NCI-H1105 (cell line): ENCODE measurements around the gene ADAR.
A peak's percentile ranks its signal among the peaks of the same experiment; 100 is the strongest.

Experiments used
- DNase-seq: peaks from one replicate; lab custom pipeline; 2025; lab: John Stamatoyannopoulos, UW

Gene ADAR

DNA sequence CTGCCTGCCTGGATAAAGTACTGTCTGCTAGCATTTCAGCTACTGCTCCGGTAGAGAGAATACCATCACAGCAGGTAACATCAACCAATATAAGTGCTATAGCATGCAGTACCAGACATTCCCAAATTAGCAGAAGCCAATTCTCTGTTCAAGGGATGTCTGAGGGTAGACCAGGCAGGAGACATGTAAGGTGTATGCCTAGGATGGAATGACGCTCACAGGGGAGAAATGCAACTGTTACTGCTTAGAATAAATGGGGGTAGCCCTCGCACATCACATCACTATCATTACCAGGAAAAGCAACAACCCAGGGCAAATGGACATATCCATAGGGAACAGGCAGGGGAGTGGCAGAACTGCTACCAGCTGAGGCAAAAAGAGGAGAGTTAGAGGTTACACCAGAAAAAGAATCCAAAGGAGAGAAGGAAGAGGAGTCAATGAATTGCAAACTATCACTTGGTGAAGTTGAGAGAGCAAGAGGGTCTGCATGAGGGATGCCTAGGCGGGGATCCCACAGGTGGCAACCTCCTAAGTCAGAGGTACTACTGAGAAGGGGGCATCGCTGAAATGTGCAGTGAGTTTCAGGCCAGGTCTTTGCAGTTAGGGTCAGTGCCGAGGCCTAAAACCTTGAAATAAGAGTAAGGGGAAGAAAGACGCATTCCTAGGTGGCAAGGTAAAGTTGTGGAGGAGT is 50.6 kb downstream of the ADAR start:
- DNase-seq: no peak

DNA sequence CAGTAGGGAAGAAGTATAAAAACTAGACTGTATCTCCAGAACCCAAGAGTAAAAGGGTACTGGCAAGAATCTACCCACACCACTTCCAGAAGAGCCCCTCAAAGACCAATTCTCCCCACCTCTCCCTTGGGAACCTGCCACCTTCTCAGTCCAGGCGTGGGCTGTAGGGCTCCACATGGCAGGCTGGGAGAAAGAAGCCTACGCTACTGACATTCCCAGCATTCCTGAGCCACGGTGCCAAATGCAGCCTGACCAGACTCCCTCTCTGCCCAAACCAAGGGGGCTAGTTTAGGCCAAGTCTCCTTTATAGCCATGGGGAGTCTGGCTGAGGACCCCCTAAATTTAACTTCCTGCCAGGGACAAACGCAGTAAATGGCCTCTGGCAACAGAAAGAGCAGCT is 51.6 kb downstream of the ADAR start:
- DNase-seq: no peak

DNA sequence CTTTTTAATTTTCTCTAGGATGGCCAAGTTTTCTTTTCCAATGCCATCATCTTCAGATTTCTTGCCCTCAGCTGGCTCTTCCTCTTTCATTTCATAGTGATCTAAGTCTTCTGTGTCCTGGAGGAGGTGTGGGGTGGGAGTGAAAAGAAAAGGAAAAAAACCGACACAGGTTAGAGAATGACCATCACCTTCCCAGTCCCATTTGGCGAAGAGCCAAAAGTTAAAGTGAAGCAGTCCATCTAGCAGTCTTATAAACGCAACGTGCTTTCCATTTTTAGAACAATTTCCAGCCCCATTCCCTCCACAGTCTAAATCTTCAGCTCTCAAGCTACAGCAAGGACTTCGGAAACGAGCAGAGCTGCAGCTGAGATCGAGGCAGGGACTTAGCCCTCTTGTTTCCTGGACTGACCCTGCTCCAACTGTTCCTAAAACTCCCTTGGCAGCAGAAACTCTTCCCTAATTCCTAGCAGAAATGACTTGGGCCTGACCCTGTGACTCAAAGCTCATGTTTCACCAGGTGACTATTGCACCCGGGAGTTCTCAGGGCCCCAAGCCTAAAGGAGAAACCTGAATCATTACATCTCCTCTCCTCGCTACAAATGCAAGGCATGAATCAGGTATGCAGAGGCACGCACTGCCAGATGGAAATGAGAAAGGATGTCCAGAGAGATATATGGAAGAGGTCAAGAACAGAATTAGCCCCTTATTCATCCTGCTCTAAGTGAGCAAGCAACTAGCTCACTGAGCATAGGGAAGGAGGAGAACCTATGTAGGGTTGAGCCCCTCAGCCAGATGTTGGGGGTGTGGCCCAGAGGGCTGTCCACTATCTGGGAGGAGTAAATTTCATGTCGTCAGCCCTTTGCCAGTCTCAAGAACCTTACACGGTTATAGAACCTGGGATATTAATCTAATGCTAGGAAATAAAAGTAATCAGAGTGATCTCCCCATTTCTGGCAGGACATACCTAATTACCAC is 54.6 kb downstream of the ADAR start:
- DNase-seq: no peak

DNA sequence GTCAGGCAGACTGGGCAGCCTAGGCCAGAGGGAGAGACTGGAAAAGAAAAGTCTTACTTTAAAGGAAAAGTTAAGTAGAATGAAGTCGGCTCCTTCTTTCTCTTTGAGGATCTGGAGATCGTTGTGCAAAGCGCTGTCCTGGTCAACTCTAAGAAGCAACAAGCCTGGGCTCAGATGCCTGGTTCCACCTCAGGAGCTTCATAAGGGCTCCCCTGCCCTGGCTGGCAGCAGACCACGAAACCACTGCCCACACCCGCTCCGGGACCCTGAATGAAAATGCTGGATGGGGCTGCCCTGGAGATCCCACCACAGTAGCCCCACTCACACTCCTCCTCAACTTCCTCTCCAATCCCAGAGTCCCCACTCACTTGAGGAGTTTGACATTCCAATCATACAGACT is 56.0 kb downstream of the ADAR start:
- no peak for DNase-seq

DNA sequence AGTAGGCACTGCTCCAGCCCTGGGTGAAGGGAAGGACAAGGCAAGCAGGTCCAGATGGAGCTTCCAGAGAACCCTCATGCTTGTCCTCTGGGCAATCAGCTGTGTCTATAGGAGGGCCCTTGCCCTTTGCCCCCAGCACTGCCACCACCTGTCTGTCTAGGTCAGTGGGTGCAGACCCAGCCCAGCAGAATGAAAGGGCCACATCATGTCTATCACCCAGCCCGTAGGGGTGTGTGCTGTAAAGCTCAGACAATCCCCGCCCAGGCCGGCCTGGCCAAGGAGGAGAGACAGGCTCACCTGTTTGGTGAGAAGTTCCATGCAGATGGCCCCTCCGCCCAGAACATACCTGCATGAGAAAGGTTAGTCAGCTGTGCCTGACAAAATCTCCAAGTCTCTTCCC is 56.5 kb downstream of the ADAR start:
- no peak for DNase-seq

DNA sequence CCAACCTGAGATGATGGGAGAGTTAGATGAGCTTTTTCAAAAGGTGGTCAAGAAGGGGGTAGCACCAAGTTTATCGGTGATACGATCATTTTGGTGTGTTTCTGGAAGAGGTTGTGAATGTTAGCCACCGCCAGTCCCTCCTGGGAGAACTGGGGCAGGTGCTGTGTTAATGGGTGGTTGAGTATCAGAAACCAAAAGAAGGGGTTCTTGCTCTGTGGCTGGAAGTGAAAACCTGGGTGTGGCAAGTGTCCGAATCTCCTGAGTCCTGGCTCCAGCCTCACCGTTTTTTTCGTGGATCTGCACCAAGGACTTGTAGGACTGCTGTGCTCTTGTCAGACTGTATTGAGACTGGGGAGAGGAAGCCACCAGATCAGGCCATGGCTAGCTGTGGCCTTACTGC is 57.3 kb downstream of the ADAR start:
- DNase-seq: no peak

DNA sequence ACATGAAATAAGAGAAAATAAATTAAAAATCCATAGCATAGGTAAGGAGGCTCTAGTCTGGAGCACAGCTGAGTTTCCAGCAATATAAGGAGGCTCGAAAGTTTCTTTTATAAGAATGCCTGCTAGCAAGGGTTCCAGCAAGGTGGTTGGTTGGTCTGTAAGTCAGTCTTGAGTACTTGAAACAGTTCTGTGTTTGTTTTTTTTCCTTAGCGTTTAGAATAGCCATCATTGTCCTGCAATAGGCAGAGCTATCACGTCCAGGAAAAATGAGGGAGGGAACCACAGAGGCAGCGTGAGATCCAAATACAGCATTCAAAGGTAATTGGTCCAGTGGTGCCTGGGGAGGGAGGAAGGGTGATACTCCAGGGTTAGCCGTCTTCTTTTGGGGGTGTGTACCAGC is 57.9 kb downstream of the ADAR start:
- DNase-seq: no peak

DNA sequence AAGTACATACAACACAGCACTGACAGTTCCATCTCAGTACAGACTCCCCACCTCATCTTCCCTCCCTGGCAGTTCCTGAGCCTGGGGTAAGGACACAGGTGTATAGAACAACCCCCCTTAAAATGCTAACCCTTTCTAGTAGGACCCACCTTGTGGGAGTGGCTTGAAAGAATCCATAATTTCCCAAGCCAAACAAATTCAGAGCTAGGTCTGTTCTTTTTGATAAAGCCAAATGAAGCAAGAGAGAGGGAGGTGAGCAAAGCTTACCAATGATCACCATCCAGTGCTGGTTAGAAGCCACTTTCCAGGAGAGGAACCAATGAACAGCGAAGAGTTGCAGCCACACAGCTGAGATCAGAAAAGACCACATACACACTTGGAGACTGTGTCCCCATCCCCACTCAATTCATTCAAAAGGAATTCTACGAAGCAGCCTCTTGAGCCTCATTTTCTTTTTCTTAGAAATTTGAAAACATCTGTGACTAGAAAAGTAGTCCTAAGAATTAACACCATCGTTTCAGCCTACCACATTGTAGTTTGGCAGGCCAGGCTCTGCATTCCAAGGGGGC is 58.7 kb downstream of the ADAR start:
- DNase-seq: no peak

DNA sequence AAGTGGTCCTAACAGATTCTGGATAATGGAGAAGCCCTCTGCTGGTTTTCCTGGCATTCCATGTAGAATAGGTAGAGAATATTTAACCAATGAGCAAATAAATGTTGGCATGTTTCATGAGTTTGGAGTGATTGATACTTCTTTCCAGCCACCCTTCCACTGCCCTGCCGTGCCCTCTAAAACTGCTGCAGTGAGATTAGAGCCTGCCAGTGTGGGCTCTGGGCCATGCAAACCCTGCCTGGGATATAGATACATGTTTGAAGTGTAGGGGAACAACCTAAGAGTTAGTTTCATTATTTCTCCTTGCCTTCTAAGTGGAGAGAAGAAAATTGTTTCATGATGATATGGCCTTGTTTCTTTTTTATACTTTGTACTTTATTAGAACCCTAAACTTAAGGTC is 60.0 kb downstream of the ADAR start:
- no peak for DNase-seq

DNA sequence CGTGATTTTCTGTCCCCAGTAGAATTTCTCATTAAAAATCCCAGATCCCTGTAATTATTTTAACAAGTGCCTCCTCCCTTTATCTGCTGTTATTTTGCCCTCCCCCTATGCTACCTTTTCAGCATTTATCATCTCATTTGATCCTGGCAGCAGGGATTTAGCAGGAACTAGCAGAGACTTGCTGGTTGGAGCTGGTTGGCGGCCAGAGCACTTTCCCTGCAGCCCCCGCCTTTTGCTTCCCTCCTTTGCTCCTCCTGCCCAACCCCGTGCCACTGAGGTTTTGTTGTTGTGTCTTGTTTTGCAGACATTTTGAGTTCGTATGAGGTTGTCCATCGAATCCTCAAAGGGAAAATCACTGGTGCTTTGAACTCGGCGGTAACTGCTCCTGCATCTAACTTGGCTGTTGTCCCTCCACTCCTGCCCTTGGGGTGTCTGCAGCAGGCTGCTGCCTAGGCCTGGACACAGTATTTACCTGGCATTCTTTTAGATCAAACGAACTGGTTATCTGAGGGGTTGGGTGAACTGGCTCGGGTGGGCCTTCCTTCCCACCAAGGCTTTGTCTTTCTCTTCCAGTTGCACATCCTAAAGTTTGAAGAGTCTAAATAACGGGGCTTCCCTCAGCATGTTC is 60.8 kb downstream of the ADAR start:
- no peak for DNase-seq

DNA sequence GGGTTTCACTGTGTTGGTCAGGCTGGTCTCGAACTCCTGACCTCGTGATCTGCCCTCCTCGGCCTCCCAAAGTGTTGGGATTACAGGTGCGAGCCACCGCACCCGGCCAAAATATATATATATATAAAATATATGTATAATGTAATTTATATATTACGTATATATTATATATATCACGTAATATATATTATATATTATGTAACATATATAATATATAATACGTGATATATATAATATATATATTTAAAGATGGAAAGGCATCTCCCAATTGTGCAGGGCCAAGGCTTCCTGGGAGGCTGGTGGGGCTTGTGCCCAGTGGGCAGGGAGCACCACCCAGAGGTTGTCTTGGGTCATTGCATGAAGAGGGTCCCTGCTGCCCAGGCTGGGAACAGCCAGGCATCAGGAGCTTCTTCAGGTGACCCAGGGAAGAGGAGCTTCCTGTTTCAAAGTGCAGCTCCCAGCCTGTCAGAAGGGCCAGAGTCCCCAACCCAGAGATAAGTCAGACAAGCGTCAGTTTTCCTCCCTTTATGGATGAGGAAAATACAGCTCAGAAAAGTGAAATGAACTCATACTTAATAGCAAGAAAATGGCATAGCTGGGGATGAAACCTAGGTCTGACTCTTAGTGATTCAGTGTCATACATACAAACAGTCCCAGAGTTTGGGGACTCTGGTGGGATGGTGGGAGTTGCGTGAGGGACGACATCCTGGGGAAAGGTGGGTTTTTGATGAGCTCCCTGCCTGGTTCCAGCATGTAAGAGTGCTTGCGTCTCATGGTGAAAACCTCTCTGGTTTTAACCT is 61.5 kb downstream of the ADAR start:
- DNase-seq: peak; percentile 17

DNA sequence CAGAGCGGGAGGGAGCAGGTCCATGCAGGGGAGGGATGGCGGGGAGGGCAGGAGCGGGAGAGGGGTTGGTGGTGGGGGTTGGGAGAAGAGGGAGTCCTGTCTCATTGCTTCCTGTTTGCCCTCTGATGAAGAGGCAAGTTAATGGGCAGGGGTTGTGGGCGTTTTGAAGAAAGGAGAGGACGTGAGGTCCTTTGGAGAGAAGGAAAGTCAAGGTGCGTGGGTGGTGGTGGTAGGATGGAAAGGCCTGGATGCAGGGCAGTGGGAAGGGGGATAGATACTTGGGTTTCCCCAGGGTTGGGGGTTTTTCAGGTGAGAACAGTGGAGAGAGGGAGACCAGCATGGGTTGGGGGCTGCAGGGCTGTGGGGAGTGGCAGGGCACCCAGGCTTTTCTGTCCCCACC is 66.8 kb downstream of the ADAR start:
- no peak for DNase-seq

DNA sequence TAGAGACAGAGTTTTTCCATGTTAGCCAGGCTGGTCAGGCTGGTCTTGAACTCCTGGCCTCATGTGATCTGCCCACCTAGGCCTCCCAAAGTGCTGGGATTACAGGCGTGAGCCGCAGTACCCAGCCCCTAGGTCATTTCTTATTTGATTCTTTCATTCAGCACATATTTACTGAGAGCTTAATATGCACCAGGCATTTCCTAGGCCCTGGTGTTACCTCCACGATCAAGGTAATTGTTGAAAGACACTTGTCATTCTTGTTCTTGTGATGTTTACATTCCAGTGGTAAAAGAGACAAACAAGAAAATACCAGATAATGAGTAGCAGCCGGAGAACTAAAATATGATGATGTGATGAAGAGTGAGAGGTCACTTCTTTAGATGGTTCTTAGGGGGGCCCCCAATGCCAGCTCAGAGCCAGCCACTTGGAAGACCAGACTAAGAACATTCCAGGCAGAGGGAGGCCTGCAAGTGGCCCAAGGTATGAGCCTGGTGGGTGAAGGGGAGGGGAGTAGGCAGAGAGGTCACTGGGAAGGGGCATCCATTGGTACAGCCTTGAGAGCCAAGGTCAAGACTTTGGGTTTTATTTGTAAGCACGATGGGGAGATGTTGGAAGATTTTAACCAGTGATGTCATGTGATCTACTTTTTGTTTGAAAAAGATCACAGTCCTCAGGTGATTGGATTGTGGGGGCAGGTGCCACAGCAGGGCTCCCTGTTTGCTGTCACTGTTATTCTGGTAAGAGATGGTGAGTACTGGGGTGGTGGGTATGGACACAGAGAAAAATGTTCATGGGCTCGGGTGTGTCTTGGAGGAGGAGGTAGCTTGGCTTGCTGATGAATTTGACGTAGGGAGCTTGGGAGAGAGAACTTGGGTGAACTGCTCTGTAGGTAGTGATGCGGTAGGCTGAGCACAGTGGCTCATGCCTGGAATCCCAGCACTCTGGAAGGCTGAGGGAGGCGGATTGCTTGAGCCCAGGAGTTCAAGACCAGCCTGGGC is 68.2 kb downstream of the ADAR start:
- DNase-seq: no peak

DNA sequence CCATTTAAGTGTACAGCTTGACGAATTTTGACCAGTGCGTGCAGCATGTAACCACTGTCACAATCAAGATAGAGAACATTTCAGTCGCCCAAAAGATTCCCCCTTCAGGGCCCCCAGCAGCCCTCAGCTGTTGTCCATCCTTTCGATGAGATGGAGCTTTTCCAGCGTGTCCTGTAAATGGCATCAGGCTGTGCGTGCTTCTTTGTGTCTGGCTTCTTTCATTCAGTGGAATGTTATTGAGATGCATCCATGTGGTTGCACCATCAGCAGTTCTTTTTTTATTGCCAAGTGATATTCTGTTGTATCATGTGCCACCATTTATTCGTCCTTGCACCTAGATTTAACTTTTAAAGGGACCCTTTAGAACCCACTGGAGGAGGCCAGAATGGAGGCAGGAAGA is 71.4 kb downstream of the ADAR start:
- no peak for DNase-seq

DNA sequence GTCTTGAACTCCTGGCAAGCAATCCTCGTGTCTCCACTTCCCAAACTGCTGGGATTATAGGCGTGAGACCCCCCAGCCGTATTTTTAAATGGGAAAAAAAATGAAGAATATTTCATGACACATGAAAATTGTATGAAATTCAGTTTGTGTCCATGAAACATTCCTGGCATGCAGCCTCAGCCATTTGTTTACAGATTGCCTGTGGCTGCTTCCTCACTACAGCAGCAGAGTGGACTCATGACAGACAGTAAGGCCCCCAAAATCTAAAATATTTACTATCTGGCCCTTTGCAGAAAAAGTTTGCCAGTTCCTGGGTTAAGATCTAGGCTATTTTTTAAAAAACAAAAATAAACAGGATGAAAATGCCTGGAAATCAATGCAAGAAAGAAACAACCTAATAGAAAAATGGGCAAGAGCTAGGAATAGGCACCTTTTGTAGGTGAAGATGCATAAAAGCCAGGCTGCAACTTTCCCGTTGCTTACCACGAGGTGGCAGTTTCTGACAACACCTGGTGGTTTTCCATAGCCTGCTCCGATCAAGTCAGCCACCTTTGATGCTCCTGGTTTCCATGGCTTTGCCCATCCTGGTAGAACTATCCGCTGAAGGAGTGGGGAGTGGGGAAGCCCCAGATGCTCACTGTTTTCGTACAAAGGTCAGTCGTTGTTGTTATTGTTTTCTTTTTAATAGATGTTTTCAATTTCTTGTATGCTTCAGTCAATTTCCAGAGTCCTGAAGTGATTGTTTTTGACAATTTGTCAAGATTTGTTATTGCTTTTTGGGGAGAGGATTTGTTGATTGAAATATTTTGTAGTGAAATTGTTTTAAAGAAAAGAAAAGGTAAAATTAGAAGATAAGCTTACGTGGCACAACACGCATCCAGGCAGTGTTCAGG is 73.8 kb downstream of the ADAR start:
- DNase-seq: peak; percentile 57
